ENCODE data around the gene TXNIP. TPM values are rescaled to one million over a fixed set of nuclear protein-coding genes. Genes with fewer than 3 reads are reported as not detected.

The TXNIP gene
- polyA plus RNA-seq, 4 donors = 408 to 575 (median 469) TPM

DNA sequence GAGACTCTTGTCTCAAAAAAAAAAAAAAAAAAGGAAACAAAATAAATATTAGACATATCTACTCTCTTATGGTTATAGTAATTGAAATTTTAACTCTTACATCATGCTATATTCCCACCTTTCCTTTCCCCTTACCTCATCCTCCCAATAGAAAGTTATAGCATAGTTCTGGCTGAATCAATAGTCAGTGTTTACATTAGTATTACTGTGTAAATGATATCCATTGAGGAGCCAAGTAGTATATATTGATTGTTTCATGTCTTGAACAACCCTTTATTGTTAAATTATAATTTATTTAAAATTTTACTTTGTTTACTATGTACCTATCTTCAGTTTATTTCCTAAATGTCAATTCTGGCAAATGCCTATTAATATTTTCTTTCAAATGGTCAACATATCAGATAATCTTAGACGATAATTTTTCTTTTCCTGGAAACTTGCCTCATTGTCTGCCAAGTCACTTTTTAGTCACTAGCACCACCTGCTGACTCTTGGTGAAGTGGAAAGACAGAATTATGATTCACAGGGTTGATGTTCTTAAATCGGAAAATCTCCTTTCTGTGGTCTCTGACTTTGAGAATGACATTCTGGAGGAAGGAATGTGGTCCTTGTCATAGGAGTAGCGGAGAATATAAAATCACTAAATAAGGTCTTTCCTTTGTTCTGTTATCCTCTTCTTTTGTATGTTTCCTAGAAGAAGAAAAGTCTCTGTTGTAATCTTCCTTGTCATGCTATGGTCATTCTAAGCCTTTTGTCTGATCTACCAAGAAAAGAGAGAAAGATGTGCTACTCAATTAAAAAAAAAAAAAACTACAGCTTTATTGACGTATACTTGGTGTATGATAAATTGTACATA is 16.6 kb upstream of the TXNIP start:
- DNase-seq (ENCODE audit: low read depth in 4 of 4, low spot score in 3 of 4) = no peak

DNA sequence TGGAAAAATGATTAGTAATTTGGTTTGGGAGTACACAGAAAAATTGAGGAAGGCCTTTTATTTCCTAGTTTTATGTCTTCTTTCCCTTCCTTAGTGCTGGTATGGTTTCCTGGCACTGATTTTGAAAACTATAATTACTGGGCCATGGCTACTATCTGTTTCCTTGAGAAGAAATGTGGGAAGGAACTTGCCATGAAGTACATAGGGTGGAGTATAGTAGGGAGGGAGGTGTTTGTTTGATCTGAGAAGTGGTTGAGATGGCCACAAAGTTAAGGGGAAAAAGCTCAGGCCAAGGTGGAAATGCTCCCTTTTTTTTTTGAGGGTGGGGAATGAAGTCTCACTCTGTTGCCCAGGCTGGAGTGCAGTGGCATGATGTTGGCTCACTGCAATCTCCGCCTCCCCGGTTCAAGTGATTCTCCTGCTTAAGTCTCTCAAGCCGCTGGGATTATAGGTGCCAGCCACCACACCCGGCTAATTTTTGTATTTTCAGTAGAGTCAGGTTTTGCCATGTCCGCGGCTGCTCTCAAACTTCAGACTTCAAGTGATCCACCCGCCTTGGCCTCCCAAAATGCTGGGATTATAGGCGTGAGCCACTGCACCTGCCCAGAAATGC is 13.9 kb upstream of the TXNIP start:
- no peak for DNase-seq (ENCODE audit: low read depth in 4 of 4, low spot score in 3 of 4)

DNA sequence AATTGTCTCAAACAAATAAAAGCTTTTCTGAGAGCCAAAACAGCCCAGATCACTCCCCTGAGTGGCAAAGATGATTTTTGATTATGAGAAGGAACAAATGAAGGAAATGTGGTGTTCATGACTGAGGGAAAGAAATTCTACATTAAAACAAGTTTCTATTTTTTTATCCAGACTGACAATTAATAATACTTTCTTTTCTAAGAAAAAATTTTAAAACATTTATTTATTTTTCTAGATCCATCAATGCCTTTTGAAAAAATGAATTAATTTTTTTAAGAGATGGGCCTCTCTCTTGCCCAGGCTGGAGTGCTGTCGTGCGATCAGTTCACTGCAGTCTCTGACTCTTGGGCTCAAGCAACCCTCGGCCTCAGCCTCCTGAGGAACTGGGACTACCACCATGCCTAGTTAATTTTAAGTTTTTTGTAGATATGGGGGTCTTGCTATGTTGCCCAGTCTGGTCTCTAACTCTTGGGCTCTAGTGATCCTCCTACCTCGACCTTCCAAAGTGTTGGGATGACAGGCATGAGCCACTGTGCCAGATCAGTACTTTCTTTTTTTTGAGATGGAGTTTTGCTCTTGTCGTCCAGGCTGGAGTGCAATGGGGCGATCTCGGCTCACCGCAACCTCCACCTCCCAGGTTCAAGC is 11.2 kb upstream of the TXNIP start:
- DNase-seq (ENCODE audit: low read depth in 4 of 4, low spot score in 3 of 4) = no peak

DNA sequence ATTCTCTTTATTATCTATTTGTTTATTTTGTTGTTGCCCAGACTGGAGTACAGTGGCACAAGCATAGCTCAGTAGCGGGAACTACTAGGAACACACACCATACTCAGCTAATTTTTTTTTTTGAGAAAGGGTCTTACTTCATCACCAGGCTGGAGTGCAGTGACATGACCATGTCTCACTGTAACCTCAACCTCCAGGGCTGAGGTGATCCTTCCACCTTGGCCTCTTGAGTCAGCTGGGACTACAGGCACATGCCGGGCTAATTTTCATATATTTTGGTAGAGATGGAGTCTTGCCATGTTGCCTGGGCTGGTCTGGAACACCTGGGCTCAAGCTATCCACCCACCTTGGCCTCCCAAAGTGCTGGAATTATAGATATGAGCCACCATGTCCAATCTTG is 5.3 kb upstream of the TXNIP start:
- DNase-seq (ENCODE audit: low read depth in 4 of 4, low spot score in 3 of 4) = no peak

DNA sequence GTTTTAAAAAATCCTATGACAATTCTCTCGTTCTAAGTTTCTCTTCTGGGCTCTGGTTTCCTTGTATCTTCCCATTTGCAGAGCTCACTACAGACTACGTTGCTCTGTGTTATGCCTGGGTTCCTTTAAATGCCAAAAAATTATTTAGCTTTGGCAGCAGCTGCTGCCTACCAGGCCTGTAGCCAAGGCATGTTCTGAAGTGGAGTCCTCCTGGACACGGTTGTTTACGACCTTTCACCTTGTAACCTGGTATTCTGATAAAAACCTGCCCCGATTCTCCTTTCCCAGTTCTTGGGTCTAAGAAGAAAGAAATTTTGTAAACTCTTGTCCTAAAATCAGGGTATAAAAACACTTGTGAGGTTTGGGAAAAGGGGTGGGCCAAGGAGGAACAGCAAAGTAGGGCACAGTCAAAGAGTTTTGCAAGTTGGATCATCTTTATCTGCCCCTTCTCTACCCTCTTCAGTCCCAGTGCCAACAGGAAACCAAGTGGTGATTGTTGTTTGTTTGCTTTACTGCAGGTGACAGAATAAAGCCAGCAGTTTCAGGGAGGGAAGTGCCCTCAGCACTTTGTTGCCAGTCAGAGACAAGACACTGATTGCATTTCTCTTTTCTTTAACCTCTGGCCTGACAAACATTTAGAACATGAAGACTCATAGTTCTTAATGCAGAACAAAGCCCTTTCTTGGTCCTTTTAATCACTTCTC is 3.1 kb upstream of the TXNIP start:
- DNase-seq (ENCODE audit: low read depth in 4 of 4, low spot score in 3 of 4) = no peak

DNA sequence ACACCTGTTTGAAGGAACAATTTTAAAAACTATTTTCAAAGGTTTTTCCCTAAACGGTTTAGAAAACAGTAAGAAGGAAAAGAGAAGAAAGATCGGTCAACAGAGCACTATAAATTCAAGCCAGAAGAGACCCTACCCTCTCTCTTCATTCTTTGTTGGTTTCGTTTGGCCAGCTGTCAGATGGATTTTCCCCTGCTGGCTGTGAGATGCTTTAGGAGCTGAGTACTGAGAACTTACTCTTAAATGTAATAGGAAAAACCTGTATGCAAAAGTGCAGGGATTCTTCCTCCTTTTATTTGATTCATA is 1.3 kb upstream of the TXNIP start:
- no peak for DNase-seq (ENCODE audit: low read depth in 4 of 4, low spot score in 3 of 4)

DNA sequence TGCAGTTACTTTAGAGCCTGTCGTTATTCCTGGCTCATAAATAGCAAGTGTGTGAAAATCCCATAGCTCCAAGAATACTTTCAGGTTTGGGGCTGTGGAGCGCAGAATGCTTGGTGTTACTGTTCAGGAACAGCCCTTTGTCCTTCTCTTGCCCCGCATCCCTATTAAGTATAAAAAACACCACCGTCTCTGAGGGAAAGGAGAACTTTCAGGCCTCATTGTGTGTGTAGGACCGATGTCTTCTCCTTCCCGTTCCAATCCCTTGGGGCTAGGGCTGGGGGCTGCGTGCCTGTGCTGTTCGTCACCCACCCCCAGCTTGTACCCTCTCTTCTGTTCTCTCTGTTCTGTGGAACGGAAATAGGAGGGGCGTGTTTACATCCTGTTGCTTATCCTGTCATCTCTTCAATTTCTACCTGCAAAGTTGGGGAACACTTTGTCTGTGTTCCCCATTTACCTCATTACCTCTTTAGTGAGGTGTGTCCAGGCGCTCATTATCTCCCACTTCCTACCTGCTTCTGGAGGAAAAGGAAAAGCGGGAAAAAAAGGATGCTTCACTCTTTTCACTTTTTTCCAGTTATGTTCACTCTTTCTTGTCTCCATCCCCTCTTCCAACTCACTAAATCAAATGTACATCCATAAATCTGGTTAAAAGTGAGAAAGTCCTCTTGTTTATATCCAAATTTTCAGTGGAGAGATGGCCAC is 788 bp upstream of the TXNIP start:
- DNase-seq (ENCODE audit: low read depth in 4 of 4, low spot score in 3 of 4) = no peak

DNA sequence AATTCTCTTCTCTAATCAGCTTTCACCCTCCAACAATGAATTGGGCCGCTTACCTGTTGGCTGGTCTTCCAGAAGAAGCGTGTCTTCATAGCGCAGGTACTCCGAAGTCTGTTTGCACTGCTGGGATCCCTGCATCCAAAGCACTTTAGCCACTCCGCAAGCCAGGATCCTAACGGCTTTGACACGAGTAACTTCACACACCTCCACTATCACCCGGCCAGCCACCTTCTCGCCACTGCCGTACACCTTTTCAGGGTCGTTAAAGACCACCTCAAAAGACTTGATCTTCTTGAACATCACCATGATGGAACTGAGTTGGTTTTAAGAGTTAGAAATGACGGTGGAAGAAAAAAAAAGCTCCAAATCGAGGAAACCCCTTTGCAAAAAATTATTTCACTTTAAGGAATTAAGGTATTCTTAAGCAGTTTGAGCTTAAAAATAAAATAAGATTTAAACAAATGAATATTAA is 381 bp downstream of the TXNIP start:
- no peak for DNase-seq (ENCODE audit: low read depth in 4 of 4, low spot score in 3 of 4)

DNA sequence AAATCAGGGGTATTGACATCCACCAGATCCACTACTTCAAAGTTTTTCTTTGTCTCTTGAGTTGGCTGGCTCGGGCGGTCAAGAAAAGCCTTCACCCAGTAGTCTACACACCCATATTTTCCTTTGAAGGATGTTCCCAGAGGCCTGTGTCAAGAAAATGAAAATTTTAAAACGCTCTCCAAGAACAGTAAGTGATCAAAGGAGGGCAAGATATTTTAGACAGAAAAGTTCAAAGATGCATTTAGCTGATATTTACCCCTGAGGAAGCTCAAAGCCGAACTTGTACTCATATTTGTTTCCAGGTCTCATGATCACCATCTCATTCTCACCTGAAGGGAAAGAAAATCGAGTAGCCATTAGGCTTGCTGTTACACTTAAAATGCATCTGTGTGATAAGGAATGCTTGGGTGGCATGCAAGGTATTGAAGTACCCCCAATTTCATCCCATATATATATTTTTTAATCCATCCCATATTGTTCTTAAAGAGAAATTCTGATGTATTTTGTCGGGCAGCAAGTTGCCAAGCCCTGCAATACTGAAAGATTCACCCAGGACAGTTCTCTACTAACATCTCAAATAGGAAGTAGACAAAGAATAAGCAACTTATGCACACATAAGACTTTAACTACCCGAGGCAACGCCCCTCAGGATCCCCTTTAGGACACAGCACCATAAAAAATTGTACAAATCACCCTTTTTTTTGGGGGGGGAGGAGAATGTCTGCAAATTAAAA is 1.1 kb downstream of the TXNIP start:
- no peak for DNase-seq (ENCODE audit: low read depth in 4 of 4, low spot score in 3 of 4)

DNA sequence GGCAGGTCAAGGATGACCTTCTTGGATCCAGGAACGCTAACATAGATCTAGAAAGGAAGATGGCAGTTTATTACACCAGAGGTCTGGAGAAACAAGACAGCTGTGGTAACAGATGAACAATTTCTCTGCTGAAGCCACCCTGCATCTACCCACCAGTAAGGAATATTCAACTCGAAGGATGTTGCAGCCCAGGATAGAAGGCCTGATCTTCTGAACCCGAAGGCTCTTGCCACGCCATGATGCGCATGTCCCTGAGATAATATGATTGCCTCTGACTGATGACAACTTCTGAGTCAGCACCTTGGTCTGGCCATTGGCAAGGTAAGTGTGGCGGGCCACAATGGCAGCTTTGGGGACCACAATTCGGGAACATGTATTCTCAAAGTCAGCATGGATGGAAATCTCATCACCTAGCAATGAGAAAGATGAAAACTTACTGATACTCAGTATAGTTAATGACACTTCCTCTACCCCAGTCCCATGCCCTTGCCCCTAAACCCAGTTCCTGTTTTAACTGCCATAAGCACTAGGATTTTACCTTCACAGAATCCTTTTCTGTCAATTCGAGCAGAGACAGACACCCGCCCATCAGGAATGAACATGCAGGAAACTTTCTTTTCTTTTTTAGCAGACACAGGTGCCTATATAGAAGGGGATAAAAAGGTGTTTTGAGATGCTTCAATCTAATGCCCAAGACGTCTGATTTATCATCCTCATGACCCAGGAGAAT is 1.8 kb downstream of the TXNIP start:
- DNase-seq (ENCODE audit: low read depth in 4 of 4, low spot score in 3 of 4) = no peak

DNA sequence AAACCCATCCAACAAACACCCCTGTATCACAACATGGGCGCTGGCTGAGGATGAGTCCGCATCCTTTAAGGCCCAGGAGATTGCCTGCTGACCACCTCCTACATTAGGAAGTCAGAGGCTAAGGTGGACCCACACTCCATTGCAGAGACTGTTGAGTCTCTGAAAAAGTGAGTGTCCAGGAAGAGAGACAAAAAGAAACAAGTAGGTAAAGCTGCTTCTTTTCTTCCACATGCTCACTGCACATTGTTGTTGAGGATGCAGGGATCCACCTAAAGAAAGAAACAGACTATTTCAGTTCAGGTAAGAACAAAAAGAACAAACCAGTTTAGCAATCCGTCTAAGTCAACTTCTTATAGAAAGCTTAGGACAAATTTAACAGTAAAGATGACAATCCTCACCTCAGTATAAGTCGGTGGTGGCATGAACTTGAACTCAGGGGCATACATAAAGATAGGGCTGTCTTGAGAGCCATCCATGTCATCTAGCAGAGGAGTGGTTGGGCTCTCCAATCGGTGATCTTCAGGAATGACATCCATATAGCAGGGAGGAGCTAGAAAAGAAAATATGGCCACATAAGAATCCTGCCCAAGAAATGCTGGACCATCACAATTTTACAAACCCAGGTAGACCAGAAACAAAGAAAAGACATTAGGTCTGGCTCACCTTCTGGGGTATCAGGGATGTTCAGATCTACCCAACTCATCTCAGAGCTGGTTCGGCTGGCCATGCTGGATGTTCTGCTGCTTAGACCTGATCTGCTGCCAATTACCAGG is 2.6 kb downstream of the TXNIP start:
- DNase-seq (ENCODE audit: low read depth in 4 of 4, low spot score in 3 of 4) = no peak

DNA sequence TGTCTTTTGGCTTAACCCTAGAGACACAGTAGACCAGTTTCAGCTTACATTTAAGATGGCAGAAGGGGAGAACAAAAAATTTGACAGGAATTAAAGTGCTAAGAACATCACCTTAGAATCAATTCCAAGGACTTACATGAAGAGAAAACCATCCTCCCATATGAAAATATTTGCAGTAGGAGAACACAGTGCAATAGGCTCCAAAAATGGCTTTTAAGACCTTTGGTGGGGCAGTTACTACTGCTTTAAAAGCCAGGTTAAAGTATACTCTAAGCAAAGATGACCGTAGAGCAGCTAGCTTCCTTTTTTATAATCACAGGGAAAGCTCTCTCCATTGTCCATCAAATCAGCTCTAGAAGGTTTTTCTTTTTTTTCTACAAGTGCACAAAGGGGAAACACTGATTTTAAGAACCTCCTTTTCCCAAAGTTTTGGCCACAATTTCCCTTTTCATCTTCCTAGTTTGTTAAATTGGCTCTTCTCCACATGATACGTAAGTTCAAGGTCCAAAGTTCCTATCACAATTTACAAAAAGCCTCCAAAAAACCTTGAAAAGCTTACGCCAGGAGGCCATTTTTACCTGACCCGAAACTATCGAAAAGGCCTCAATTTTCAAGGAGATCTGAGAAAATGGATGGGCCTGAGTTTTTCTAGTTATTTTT is 3.3 kb downstream of the TXNIP start:
- no peak for DNase-seq (ENCODE audit: low read depth in 4 of 4, low spot score in 3 of 4)

DNA sequence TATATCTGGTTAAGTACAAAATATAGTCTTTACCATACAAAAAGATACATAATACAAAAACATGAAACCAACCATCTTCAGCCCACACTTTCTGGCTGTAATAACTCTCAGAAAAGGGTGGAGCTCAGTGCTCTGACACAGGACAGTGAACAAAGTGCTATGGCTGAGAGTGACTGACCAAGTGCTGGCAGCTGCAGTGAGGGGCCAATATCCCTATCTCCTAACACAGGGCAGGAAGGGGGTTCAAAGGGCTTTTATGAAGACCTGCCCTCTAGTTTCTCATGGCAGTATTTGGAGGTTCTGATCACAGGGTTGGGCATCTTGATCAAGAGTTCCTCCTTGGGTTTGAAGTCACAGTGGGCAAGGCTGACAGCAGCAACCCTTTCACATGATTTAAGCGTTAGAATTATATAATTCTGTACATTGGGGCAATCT is 3.9 kb downstream of the TXNIP start:
- DNase-seq (ENCODE audit: low read depth in 4 of 4, low spot score in 3 of 4) = no peak

DNA sequence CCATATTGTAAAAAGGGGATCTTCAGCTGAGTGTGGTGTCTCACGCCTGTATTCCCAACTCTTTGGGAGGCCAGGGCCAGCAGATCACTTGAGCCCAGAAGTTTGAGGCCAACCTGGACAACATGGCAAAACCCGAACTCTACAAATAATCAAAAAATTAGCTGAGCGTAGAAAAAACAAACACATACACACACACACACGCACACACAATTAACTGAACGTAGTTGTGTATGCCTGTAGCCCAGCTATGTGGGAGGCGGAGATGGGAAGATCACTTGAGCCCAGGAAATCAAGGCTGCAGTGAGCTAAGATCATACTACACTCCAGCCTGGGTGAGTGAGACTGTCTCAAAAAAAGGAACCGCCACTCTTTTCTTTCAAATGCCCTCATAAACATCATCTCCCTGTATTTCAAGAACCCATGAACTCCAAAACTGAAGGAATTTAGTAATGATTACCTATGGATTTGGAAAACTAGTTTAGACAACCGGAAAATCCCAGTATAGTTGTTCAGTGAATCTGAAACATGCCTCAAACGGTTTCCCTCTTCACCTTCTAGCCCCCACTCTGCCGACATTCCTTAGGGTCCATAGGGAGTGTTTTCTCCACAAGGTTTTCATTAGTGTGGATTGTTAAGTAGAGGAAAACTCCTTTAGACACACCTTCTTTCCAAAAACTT is 4.5 kb downstream of the TXNIP start:
- DNase-seq (ENCODE audit: low read depth in 4 of 4, low spot score in 3 of 4) = no peak

DNA sequence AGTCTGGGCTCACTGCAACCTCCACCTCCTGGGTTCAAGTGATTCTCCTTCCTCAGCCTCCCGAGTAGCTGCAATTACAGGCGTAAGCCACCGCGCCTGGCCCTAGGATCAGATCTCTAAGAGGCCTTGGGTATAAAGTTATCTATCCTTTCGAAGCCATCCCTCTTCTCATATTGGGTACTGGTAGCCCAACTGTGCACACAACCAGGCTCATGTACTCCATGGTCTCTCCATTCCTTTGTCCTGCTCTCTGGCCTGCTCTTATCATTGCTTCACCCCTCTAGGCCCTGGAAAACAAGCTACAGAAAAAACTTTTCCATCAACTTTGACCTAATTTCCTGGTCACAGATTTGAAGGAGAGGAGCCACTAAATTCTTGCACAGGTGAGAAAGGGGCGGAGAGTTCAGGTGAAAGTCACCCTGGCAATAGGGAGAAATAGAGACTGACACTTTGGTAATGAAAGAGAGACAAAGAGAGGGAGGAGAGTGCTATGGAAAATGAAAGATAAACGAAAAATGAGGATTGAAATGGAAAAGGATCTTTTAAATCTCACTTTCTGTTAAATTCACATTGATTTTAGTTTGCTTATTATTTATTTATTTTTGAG is 6.0 kb downstream of the TXNIP start:
- DNase-seq (ENCODE audit: low read depth in 4 of 4, low spot score in 3 of 4) = no peak

DNA sequence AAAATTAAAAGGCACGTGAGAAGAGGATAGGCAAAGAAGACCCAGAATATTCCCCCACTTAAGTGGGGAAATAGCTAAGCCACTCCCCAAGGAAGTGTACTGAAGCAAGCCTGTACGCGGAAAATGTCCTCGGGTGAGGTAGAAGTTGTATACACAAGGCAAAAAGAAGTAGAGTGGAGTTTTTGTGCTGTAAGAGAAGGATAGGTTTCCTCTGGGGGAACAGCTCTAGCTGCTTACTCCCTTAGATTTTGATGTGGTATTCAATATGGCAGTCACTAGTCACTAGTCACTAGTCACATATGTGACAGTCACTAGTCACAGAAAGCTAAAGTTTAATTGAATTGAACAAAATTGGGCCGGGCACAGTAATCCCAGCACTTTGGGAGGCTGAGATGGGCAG is 7.6 kb downstream of the TXNIP start:
- DNase-seq (ENCODE audit: low read depth in 4 of 4, low spot score in 3 of 4) = no peak

DNA sequence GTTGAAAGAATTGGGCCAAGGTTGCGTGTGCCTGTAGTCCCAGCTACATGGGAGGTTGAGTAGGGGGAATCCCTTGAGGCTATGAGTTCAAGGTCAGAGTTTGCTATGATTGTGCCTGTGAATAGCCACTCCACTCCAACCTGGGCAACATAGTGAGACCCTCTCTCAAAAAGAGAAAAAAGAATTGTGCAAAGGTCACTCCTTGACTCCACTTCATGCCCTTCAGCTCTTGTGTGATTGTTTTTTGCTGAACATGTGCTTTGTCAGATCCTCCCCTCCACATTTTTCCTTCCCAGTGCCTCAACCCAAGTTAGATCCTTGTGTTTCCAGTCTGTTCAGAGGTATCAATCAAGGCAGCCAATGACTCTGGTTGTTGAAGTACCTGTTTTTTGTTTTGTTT is 8.5 kb downstream of the TXNIP start:
- no peak for DNase-seq (ENCODE audit: low read depth in 4 of 4, low spot score in 3 of 4)
